Stomach smooth muscle (tissue), 2 donors: ENCODE results near the gene HACD2.

Source experiments
- H3K27ac ChIP-seq: one replicate; pipeline ENCODE4 v1.7.0; 2013; ENCODE audit warnings: mild to moderate bottlenecking, low read length, inconsistent platforms
- H3K27me3 ChIP-seq, 2 donors: one replicate each; pipeline ENCODE4 v1.7.0; 2013; ENCODE audit warnings: low read length in 2 of 2; ENCODE audit not compliant: insufficient read depth in 2 of 2, control insufficient read depth in 1 of 2
- H3K36me3 ChIP-seq, 2 donors: one replicate each; pipeline ENCODE4 v1.7.0; 2013; ENCODE audit warnings: low read length in 2 of 2; ENCODE audit not compliant: control insufficient read depth in 2 of 2, insufficient read depth in 2 of 2
- H3K4me1 ChIP-seq: one replicate; pipeline ENCODE4 v1.7.0; 2013; ENCODE audit warnings: low read length; ENCODE audit not compliant: control insufficient read depth, insufficient read depth
- H3K4me3 ChIP-seq, 2 donors: one replicate each; pipeline ENCODE4 v1.7.0; 2013; ENCODE audit warnings: low read length in 2 of 2
- H3K9ac ChIP-seq, 2 donors: one replicate each; pipeline ENCODE4 v1.7.0; 2013; ENCODE audit warnings: low read length in 2 of 2, mild to moderate bottlenecking in 1 of 2
- H3K9me3 ChIP-seq, 2 donors: one replicate each; pipeline ENCODE4 v1.7.0; 2013; ENCODE audit warnings: low read length in 2 of 2; ENCODE audit not compliant: control insufficient read depth in 2 of 2
- donor health status: healthy.
- donor health status: Pancreatic carcinoma.

HACD2 gene

GRCh38 chr3:123547881-123548519, 36.9 kb downstream of the HACD2 start:
- Histone ChIP-seq H3K27me3 (no peaks in the 10 kb centered on the region), H3K4me3 (no peak overlapping the region), H3K36me3 (peaks cover 3 to 12% of the 10 kb centered on the region in 2 donors), H3K9me3 (no peaks in the 10 kb centered on the region), H3K9ac (no peak overlapping the region), H3K4me1 (peaks cover 11% of the 10 kb centered on the region), H3K27ac (no peak overlapping the region)

DNA sequence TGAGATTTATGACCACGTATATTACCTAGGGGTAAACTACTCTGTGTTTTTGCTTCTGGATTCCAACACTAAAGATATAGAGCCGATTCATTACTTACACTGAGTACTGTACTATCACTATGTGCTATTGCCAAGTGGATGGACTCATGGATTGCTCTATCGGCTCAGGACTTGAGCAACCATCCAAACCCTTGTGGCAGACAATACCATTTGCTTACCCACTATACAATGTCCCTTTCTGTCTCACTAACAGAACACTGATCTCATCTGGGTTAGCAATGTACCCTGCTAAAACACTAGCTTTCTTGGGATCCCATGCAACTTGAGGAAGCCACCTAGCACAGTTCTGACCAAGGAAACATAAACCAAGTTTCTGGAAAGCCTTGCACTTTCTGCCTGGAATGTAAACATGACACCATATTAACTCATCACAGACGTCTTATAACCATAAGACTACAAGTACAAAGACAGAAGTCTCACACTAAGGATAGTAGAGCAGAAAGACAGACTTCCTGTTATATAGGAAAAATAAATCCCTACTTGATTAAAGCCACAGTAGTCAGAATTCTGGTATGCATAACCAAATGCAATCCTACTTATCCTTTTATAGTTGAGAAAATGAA, 38.6 kb downstream of the HACD2 start:
- Histone ChIP-seq H3K36me3 (peaks cover 3 to 12% of the 10 kb centered on the region in 2 donors), H3K9me3 (no peaks in the 10 kb centered on the region), H3K4me3 (peak overlapping the region in 1 of 2 donors; percentile 23), H3K27ac (no peak overlapping the region), H3K4me1 (peaks cover 11% of the 10 kb centered on the region), H3K27me3 (no peaks in the 10 kb centered on the region), H3K9ac (no peak overlapping the region)

GRCh38 chr3:123543950-123544349, 40.9 kb downstream of the HACD2 start:
- no peaks in the 10 kb centered on the region for H3K36me3 ChIP-seq
- peaks cover 11% of the 10 kb centered on the region for H3K4me1 ChIP-seq
- H3K9me3 ChIP-seq = no peaks in the 10 kb centered on the region
- H3K27me3 ChIP-seq = no peaks in the 10 kb centered on the region
- H3K27ac ChIP-seq = no peak overlapping the region
- no peak overlapping the region for H3K4me3 ChIP-seq
- H3K9ac ChIP-seq = no peak overlapping the region

DNA sequence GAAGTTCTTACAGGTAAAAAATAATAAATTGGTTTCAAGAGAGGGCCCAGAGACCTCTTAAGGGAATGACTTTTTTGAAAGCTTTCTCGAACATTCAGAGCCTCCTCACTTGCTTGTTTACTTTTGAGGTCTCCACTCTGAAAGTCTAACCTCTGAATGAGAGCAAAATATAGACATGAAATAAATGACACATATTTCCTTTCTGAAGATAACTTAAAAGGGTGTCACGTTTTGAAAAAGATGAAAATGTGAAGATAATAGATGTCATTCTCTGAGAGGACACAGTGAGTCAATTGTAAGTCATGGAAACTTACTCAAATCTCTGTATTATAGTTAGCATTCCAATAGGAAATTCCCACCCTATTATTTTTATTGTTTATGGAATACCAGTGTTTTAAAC, 44.6 kb downstream of the HACD2 start:
- Histone ChIP-seq H3K9me3 (no peaks in the 10 kb centered on the region), H3K27me3 (no peaks in the 10 kb centered on the region), H3K27ac (no peak overlapping the region), H3K36me3 (no peaks in the 10 kb centered on the region), H3K9ac (no peak overlapping the region), H3K4me1 (no peaks in the 10 kb centered on the region), H3K4me3 (no peak overlapping the region)

DNA sequence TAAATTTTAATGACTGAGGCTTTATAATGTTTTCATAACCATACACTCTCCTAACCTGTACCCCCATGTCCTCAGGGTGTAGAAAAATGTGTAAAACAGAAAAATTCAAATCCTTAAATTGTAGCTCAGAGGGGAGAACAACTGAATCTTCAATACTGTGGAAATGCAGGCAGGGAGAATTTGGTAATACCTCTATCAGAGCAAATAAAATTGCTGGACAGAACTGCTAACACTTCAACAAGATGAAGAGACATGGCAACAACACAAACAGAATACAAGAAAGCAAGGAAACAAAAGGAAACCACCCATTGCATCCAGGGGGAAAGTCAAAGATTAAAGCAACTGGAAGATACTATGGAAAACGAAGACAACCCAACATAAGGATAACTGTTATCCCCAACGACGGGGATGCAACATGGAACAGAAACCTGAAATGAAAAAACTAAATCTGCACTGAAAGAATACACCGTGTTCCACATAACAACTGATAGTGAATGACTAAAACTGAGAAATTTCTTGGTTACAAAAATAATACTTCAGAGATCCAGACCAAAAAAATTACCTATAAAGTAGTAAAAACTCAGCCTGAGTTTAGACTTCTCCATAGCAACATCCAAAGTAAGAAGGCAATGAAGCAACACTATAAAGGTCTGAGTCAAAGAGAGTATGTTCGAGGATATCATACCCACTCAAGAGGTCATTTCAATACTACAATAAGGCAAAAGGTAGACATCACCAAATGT, 48.5 kb downstream of the HACD2 start:
- Histone ChIP-seq H3K27me3 (no peaks in the 10 kb centered on the region), H3K9me3 (no peaks in the 10 kb centered on the region), H3K27ac (no peak overlapping the region), H3K4me1 (no peaks in the 10 kb centered on the region), H3K4me3 (no peak overlapping the region), H3K9ac (no peak overlapping the region), H3K36me3 (no peaks in the 10 kb centered on the region)

GRCh38 chr3:123535580-123535979, 49.3 kb downstream of the HACD2 start:
- no peaks in the 10 kb centered on the region for H3K36me3 ChIP-seq
- H3K4me1 ChIP-seq = no peaks in the 10 kb centered on the region
- H3K9me3 ChIP-seq = no peaks in the 10 kb centered on the region
- H3K4me3 ChIP-seq = no peak overlapping the region
- no peak overlapping the region for H3K9ac ChIP-seq
- no peaks in the 10 kb centered on the region for H3K27me3 ChIP-seq
- H3K27ac ChIP-seq = no peak overlapping the region

DNA sequence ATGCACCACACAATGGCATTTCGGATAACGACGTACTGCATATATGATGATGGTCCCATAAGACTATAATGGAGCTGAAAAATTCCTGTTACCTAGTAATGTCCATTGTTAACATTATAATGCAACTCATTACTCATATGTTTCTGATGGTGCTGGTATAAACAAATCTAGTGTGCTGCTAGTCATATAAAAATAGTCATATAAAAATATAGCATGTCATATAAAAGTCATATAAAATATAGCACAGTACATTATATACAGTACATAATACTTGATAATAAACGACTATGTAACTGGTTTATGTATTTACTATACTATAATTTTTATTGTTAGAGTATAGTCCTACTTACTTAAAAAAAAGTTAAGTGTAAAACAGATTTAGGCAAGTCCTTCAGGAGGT, 50.6 kb downstream of the HACD2 start:
- H3K4me1 ChIP-seq = no peaks in the 10 kb centered on the region
- no peak overlapping the region for H3K4me3 ChIP-seq
- H3K27ac ChIP-seq = no peak overlapping the region
- no peaks in the 10 kb centered on the region for H3K36me3 ChIP-seq
- no peaks in the 10 kb centered on the region for H3K9me3 ChIP-seq
- no peak overlapping the region for H3K9ac ChIP-seq
- no peaks in the 10 kb centered on the region for H3K27me3 ChIP-seq

- no peaks in the 10 kb centered on the region for H3K4me1 ChIP-seq
- no peaks in the 10 kb centered on the region for H3K36me3 ChIP-seq
- no peak overlapping the region for H3K27ac ChIP-seq
- H3K27me3 ChIP-seq = no peaks in the 10 kb centered on the region
- H3K9me3 ChIP-seq = no peaks in the 10 kb centered on the region
- H3K9ac ChIP-seq = no peak overlapping the region
- H3K4me3 ChIP-seq = no peak overlapping the region
These were observed 51.2 kb downstream of the HACD2 start for GRCh38 chr3:123533554-123534159.

GRCh38 chr3:123528130-123528529, 56.7 kb downstream of the HACD2 start:
- Histone ChIP-seq H3K9ac (no peak overlapping the region), H3K9me3 (no peaks in the 10 kb centered on the region), H3K4me1 (no peaks in the 10 kb centered on the region), H3K27me3 (no peaks in the 10 kb centered on the region), H3K27ac (no peak overlapping the region), H3K36me3 (peaks cover 8 to 9% of the 10 kb centered on the region in 2 donors), H3K4me3 (no peak overlapping the region)

GRCh38 chr3:123527046-123527445, 57.8 kb downstream of the HACD2 start:
- H3K9ac ChIP-seq = no peak overlapping the region

More at GRCh38 chr3:123527046-123527445, 57.8 kb downstream of the HACD2 start:
- Histone ChIP-seq H3K36me3 (peaks cover 8 to 9% of the 10 kb centered on the region in 2 donors), H3K9me3 (no peaks in the 10 kb centered on the region), H3K4me3 (no peak overlapping the region), H3K27ac (no peak overlapping the region), H3K27me3 (no peaks in the 10 kb centered on the region), H3K4me1 (no peaks in the 10 kb centered on the region)
